Endothelial cell (in vitro differentiated cells): ENCODE data around the gene FRS2. TPM values are rescaled to one million over a fixed set of nuclear protein-coding genes. Genes with fewer than 3 reads are reported as not detected.

Experiments used
- DNase-seq: peaks from one replicate; pipeline ENCODE4 v3.0.0; 2021; ENCODE audit warnings: low spot score
- H3K27ac Mint-ChIP-seq: one replicate; pipeline ENCODE4 v1.8.0; 2021; ENCODE audit warnings: mixed read lengths, inconsistent platforms; ENCODE audit not compliant: unreplicated experiment
- H3K27me3 Mint-ChIP-seq: one replicate; pipeline ENCODE4 v1.8.0; 2021; ENCODE audit warnings: mild to moderate bottlenecking, moderate library complexity, mixed read lengths, inconsistent platforms; ENCODE audit not compliant: unreplicated experiment
- H3K36me3 Mint-ChIP-seq: one replicate; pipeline ENCODE4 v1.8.0; 2021; ENCODE audit warnings: mild to moderate bottlenecking, low read depth, mixed read lengths, inconsistent platforms; ENCODE audit not compliant: unreplicated experiment
- H3K4me1 Mint-ChIP-seq: one replicate; pipeline ENCODE4 v1.8.0; 2021; ENCODE audit warnings: mild to moderate bottlenecking, mixed read lengths, inconsistent platforms; ENCODE audit not compliant: unreplicated experiment
- H3K4me3 Mint-ChIP-seq: one replicate; pipeline ENCODE4 v1.8.0; 2021; ENCODE audit warnings: mild to moderate bottlenecking, mixed read lengths, inconsistent platforms; ENCODE audit not compliant: unreplicated experiment
- H3K9me3 Mint-ChIP-seq: one replicate; pipeline ENCODE4 v1.8.0; 2021; ENCODE audit warnings: mixed read lengths, inconsistent platforms; ENCODE audit not compliant: unreplicated experiment
- CTCF ChIP-seq: fragments of 200-600 bp; sonication (generic); IDR thresholded peaks from one replicate; pipeline ENCODE4 v1.5.0; 2021; ENCODE audit warnings: antibody characterized with exemption; ENCODE audit not compliant: unreplicated experiment
- microRNA-seq: library from miRNA; unstranded; fragments of <30 nt; microRNA quantifications from one replicate; pipeline ENCODE4, GENCODE V29; 2020; ENCODE audit not compliant: unreplicated experiment
- total RNA-seq: library from RNA; stranded (reverse); fragmentation: NEBNext Ultra II Directional; extraction: Animal tissue kit (Norgen Biotek cat#: 25700); gene quantifications from one replicate; pipeline ENCODE4 v1.2.1, GENCODE V29; 2021; ENCODE audit not compliant: unreplicated experiment

The FRS2 gene
- total RNA-seq, 1 donor from 2014 or later, result 22.9 TPM

GRCh38 chr12:69620077-69620476, 149.9 kb downstream of the FRS2 start:
- Mint-ChIP-seq H3K36me3 (no peaks in the 10 kb centered on the region), H3K4me3 (no peak overlapping the region), H3K27ac (no peak overlapping the region), H3K4me1 (peaks cover 5% of the 10 kb centered on the region), H3K9me3 (no peaks in the 10 kb centered on the region), H3K27me3 (peaks cover 5% of the 10 kb centered on the region)
- TF ChIP-seq CTCF, result no peak
- DNase-seq, result no peak

- Mint-ChIP-seq H3K4me3 (no peak overlapping the region), H3K27me3 (peaks cover 8% of the 10 kb centered on the region), H3K27ac (no peak overlapping the region), H3K36me3 (no peaks in the 10 kb centered on the region), H3K4me1 (peaks cover 3% of the 10 kb centered on the region), H3K9me3 (no peaks in the 10 kb centered on the region)
- no peak for TF ChIP-seq CTCF
- no peak for DNase-seq
These were observed 150.7 kb downstream of the FRS2 start for GRCh38 chr12:69620921-69621320.

GRCh38 chr12:69621551-69621950, 151.4 kb downstream of the FRS2 start:
- no peak for TF ChIP-seq CTCF
- H3K36me3 Mint-ChIP-seq, result no peaks in the 10 kb centered on the region
- peaks cover 8% of the 10 kb centered on the region for H3K27me3 Mint-ChIP-seq
- DNase-seq, result no peak
- H3K9me3 Mint-ChIP-seq, result no peaks in the 10 kb centered on the region
- H3K4me1 Mint-ChIP-seq, result peaks cover 3% of the 10 kb centered on the region
- no peak overlapping the region for H3K27ac Mint-ChIP-seq
- no peak overlapping the region for H3K4me3 Mint-ChIP-seq

GRCh38 chr12:69623970-69624369, 153.8 kb downstream of the FRS2 start:
- Mint-ChIP-seq H3K27ac (no peak overlapping the region), H3K27me3 (peaks cover 8% of the 10 kb centered on the region), H3K4me3 (no peak overlapping the region), H3K36me3 (no peaks in the 10 kb centered on the region), H3K9me3 (no peaks in the 10 kb centered on the region), H3K4me1 (peaks cover 2% of the 10 kb centered on the region)
- DNase-seq, result no peak
- no peak for TF ChIP-seq CTCF

- Mint-ChIP-seq H3K4me3 (no peak overlapping the region), H3K9me3 (no peaks in the 10 kb centered on the region), H3K4me1 (no peaks in the 10 kb centered on the region), H3K36me3 (no peaks in the 10 kb centered on the region), H3K27ac (peak overlapping the region; percentile 70), H3K27me3 (peaks cover 10% of the 10 kb centered on the region)
- no peak for DNase-seq
- no peak for TF ChIP-seq CTCF
These were observed 157.3 kb downstream of the FRS2 start for GRCh38 chr12:69627501-69627900.

Small RNA genes lying within 50 kb of the gene (microRNA-seq; reads per million reads assigned to microRNA genes)
- not detected for gene MIR3913-1
- gene MIR3913-2, result not detected

Other genes starting within 250 kb of the FRS2 start
- gene CPSF6, start 230.8 kb upstream of the FRS2 start, total RNA-seq, result 90.8 TPM
- gene LYZ, start 122.0 kb upstream of the FRS2 start, total RNA-seq, result 3.6 TPM
- 16.8 TPM for gene YEATS4, start 110.6 kb upstream of the FRS2 start, total RNA-seq
- 153 TPM for gene CCT2, start 115.1 kb downstream of the FRS2 start, total RNA-seq
- not detected for gene LRRC10, start 140.5 kb downstream of the FRS2 start, total RNA-seq
- gene BEST3, start 228.9 kb downstream of the FRS2 start, total RNA-seq, result not detected